ENCODE data around the gene ABCB8. TPM values are rescaled to one million over a fixed set of nuclear protein-coding genes. Genes with fewer than 3 reads are reported as not detected.
A peak's percentile ranks its signal among the peaks of the same experiment; 100 is the strongest.
"Not testable (repeated sequence)": the region's sequence is repeated elsewhere in the genome, so short reads cannot be mapped to it uniquely, and the experiment has no call there.

Gene ABCB8
- total and polyA plus RNA-seq, 9 of the 15 experiments (the other 6 are each of a cell fraction or from before 2014, with no cell fraction given) = 7.6 to 106 (median 36.3) TPM

DNA sequence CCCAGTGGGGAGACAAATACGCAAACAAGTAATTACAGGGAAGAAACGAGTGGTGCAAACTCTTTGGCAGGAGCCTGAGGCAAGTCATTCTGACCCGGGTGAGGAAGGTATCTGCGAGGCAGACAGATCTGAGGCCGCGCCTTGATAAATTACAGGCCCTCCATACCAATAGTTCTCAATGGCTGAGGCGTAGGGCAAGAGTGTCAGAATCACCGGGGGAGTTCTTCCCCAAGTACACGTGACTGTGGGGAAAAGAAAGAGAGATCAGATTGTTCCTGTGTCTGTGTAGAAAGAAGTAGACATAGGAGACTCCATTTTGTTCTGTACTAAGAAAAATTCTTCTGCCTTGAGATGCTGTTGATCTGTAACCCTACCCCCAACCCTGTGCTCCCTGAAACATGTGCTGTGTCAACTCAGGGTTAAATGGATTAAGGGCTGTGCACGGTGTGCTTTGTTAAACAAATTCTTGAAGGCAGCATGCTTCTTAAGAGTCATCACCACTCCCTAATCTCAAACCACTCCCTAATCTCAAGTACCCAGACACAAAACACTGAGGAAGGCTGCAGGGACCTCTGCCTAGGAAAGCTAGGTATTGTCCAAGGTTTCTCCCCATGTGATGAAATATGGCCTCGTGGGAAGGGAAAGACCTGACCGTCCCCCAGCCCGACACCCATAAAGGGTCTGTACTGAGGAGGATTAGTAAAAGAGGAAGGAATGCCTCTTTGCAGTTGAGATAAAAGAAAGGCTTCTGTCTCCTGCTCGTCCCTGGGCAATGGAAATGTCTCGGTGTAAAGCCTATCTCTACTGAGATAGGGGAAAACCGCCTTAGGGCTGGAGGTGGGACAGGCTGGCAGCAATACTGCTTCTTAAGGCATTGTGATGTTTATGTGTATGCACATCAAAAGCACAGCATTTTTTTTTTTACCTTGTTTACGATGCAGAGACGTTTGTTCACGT is 1.2 kb upstream of the ABCB8 start (continued):
- TF ChIP-seq, protein P1, sequence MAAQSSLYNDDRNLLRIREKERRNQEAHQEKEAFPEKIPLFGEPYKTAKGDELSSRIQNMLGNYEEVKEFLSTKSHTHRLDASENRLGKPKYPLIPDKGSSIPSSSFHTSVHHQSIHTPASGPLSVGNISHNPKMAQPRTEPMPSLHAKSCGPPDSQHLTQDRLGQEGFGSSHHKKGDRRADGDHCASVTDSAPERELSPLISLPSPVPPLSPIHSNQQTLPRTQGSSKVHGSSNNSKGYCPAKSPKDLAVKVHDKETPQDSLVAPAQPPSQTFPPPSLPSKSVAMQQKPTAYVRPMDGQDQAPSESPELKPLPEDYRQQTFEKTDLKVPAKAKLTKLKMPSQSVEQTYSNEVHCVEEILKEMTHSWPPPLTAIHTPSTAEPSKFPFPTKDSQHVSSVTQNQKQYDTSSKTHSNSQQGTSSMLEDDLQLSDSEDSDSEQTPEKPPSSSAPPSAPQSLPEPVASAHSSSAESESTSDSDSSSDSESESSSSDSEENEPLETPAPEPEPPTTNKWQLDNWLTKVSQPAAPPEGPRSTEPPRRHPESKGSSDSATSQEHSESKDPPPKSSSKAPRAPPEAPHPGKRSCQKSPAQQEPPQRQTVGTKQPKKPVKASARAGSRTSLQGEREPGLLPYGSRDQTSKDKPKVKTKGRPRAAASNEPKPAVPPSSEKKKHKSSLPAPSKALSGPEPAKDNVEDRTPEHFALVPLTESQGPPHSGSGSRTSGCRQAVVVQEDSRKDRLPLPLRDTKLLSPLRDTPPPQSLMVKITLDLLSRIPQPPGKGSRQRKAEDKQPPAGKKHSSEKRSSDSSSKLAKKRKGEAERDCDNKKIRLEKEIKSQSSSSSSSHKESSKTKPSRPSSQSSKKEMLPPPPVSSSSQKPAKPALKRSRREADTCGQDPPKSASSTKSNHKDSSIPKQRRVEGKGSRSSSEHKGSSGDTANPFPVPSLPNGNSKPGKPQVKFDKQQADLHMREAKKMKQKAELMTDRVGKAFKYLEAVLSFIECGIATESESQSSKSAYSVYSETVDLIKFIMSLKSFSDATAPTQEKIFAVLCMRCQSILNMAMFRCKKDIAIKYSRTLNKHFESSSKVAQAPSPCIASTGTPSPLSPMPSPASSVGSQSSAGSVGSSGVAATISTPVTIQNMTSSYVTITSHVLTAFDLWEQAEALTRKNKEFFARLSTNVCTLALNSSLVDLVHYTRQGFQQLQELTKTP (IDR thresholded peaks at IDR 0.05; ENCODE audit: low read depth in 1 of 2, partially characterized antibody in 2 of 2) = peak in 1 of 2 experiments; percentile 39
- peak; percentile 92 for TF ChIP-seq DDX20 (tag; IDR thresholded peaks at IDR 0.05; ENCODE audit: low read depth)
- TF ChIP-seq, protein P2, sequence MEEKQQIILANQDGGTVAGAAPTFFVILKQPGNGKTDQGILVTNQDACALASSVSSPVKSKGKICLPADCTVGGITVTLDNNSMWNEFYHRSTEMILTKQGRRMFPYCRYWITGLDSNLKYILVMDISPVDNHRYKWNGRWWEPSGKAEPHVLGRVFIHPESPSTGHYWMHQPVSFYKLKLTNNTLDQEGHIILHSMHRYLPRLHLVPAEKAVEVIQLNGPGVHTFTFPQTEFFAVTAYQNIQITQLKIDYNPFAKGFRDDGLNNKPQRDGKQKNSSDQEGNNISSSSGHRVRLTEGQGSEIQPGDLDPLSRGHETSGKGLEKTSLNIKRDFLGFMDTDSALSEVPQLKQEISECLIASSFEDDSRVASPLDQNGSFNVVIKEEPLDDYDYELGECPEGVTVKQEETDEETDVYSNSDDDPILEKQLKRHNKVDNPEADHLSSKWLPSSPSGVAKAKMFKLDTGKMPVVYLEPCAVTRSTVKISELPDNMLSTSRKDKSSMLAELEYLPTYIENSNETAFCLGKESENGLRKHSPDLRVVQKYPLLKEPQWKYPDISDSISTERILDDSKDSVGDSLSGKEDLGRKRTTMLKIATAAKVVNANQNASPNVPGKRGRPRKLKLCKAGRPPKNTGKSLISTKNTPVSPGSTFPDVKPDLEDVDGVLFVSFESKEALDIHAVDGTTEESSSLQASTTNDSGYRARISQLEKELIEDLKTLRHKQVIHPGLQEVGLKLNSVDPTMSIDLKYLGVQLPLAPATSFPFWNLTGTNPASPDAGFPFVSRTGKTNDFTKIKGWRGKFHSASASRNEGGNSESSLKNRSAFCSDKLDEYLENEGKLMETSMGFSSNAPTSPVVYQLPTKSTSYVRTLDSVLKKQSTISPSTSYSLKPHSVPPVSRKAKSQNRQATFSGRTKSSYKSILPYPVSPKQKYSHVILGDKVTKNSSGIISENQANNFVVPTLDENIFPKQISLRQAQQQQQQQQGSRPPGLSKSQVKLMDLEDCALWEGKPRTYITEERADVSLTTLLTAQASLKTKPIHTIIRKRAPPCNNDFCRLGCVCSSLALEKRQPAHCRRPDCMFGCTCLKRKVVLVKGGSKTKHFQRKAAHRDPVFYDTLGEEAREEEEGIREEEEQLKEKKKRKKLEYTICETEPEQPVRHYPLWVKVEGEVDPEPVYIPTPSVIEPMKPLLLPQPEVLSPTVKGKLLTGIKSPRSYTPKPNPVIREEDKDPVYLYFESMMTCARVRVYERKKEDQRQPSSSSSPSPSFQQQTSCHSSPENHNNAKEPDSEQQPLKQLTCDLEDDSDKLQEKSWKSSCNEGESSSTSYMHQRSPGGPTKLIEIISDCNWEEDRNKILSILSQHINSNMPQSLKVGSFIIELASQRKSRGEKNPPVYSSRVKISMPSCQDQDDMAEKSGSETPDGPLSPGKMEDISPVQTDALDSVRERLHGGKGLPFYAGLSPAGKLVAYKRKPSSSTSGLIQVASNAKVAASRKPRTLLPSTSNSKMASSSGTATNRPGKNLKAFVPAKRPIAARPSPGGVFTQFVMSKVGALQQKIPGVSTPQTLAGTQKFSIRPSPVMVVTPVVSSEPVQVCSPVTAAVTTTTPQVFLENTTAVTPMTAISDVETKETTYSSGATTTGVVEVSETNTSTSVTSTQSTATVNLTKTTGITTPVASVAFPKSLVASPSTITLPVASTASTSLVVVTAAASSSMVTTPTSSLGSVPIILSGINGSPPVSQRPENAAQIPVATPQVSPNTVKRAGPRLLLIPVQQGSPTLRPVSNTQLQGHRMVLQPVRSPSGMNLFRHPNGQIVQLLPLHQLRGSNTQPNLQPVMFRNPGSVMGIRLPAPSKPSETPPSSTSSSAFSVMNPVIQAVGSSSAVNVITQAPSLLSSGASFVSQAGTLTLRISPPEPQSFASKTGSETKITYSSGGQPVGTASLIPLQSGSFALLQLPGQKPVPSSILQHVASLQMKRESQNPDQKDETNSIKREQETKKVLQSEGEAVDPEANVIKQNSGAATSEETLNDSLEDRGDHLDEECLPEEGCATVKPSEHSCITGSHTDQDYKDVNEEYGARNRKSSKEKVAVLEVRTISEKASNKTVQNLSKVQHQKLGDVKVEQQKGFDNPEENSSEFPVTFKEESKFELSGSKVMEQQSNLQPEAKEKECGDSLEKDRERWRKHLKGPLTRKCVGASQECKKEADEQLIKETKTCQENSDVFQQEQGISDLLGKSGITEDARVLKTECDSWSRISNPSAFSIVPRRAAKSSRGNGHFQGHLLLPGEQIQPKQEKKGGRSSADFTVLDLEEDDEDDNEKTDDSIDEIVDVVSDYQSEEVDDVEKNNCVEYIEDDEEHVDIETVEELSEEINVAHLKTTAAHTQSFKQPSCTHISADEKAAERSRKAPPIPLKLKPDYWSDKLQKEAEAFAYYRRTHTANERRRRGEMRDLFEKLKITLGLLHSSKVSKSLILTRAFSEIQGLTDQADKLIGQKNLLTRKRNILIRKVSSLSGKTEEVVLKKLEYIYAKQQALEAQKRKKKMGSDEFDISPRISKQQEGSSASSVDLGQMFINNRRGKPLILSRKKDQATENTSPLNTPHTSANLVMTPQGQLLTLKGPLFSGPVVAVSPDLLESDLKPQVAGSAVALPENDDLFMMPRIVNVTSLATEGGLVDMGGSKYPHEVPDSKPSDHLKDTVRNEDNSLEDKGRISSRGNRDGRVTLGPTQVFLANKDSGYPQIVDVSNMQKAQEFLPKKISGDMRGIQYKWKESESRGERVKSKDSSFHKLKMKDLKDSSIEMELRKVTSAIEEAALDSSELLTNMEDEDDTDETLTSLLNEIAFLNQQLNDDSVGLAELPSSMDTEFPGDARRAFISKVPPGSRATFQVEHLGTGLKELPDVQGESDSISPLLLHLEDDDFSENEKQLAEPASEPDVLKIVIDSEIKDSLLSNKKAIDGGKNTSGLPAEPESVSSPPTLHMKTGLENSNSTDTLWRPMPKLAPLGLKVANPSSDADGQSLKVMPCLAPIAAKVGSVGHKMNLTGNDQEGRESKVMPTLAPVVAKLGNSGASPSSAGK (IDR thresholded peaks at IDR 0.05) = peak; percentile 81
- peak; percentile 86 for TF ChIP-seq NFRKB (IDR thresholded peaks at IDR 0.05; ENCODE audit: low read depth)
- peak; percentile 66 for TF ChIP-seq MAFG (tag; conservative IDR thresholded peaks at IDR 0.05)
- TF ChIP-seq ZNF316 (IDR thresholded peaks at IDR 0.05) = peak; percentile 42
- 0 out of 2 replicates have a peak, but pooled peaks have one; percentile 48 for TF ChIP-seq KDM2B (CRISPR knock-in tag; IDR thresholded peaks at IDR 0.05)
- peak; percentile 76 for TF ChIP-seq RBBP5 (IDR thresholded peaks at IDR 0.05; ENCODE audit: borderline replicate concordance, insufficient read depth, low read length, poor library complexity, severe bottlenecking)
- peak; percentile 22; the same call in 1 of the 2 replicates for TF ChIP-seq CREB1 (IDR thresholded peaks at IDR 0.05)
- not testable (repeated sequence) for TF ChIP-seq CREB1 (CRISPR knock-in tag; IDR thresholded peaks at IDR 0.05)

Measured in K562 (cell line).